ENCODE measurements around the gene S1PR3. TPM values are rescaled to one million over a fixed set of nuclear protein-coding genes. Genes with fewer than 3 reads are reported as not detected.

The S1PR3 gene
- total and polyA plus RNA-seq, 2 donors (not counting 3 experiments of a cell fraction or from before 2014, with no cell fraction given), result 12.5 to 25.8 TPM

DNA sequence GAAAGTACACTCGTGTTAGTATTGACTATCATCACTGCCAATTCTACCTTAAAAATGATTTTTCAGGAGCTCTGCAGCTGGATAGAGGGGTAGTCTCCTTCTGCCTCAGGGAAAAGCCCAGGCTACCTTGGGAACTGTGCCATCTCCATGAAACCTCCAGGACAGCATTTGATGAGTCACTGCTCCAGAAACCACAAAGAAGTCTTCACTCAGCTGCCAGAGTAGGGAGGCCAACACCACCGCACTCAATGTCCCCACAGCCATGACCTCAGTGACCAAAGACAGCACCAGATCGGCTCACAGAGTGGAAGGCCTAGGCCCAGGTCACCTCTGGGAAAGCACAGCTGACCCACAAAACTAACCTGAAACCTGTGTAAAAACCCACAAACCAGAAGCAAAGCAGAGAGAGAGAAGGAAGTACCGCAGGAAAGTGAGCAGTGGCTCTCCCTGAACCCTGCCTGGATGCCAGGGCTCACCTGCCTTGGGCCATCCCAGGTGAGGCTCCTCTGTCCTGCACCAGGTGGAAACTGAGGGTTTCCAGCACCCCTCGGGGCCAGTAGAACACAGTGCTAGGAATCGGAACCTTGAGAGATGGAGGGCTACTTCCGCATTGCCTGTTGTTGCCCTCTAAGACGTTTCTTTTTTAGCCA is 30.0 kb downstream of the S1PR3 start:
- dilution Hi-C loops (cut with MboI; ENCODE audit: extremely low pct_ligation_motif_present, low sequenced_read_pairs), result no loop called here
- H3K9me1 ChIP-seq (replicated peaks; ENCODE audit: control insufficient read depth, extremely low read depth, insufficient read depth, low read length), result no peaks in the 10 kb centered on the region
- H3K9me3 ChIP-seq (replicated peaks; ENCODE audit: control insufficient read depth, insufficient read depth, low read length), result no peaks in the 10 kb centered on the region
- H3K9ac ChIP-seq (replicated peaks; ENCODE audit: extremely low read depth, insufficient read depth, low read length), result no peak overlapping the region
- DNase-seq (ENCODE audit: low read depth, low spot score), result peak; percentile 18
- H3K4me3 ChIP-seq (replicated peaks in 1 of 3; ENCODE audit: insufficient read depth in 1 of 3, low read depth in 1 of 3, low read length in 3 of 3), result no peak overlapping the region
- FAIRE-seq, result no peak
- H3K27ac ChIP-seq (ENCODE audit: insufficient read depth, low read depth, low read length), result no peak overlapping the region
- no peaks in the 10 kb centered on the region for H4K20me1 ChIP-seq (replicated peaks; ENCODE audit: control insufficient read depth, extremely low read depth, insufficient read depth, low read length)
- CTCF ChIA-PET, result interaction anchor here (1.0 kb wide), 1 partner anchor 258 kb away, joined by 5 read pairs; no protein-coding TSS in a partner anchor
- TF ChIP-seq, protein P1, sequence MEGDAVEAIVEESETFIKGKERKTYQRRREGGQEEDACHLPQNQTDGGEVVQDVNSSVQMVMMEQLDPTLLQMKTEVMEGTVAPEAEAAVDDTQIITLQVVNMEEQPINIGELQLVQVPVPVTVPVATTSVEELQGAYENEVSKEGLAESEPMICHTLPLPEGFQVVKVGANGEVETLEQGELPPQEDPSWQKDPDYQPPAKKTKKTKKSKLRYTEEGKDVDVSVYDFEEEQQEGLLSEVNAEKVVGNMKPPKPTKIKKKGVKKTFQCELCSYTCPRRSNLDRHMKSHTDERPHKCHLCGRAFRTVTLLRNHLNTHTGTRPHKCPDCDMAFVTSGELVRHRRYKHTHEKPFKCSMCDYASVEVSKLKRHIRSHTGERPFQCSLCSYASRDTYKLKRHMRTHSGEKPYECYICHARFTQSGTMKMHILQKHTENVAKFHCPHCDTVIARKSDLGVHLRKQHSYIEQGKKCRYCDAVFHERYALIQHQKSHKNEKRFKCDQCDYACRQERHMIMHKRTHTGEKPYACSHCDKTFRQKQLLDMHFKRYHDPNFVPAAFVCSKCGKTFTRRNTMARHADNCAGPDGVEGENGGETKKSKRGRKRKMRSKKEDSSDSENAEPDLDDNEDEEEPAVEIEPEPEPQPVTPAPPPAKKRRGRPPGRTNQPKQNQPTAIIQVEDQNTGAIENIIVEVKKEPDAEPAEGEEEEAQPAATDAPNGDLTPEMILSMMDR (IDR thresholded peaks at IDR 0.05; ENCODE audit: extremely low read depth in 1 of 2, insufficient read depth in 1 of 2, low read depth in 1 of 2, low read length in 2 of 2), result no peak
- TF ChIP-seq JUN (IDR thresholded peaks at IDR 0.05; ENCODE audit: borderline replicate concordance, insufficient read depth, insufficient read length, low read depth) (no peak), POLR2AphosphoS5 (IDR thresholded peaks at IDR 0.05; ENCODE audit: insufficient read depth, low read depth, low read length) (no peak), GATA2 (IDR thresholded peaks at IDR 0.05; ENCODE audit: insufficient read depth, insufficient read length, low read depth, low read length) (no peak), FOS (IDR thresholded peaks at IDR 0.05; ENCODE audit: borderline replicate concordance, insufficient read depth, low read length) (no peak), MYC (IDR thresholded peaks at IDR 0.05; ENCODE audit: low read depth, low read length) (no peak), EZH2 (IDR thresholded peaks at IDR 0.05; ENCODE audit: borderline replicate concordance, low read depth, low read length, severe bottlenecking) (no peak), POLR2A (IDR thresholded peaks at IDR 0.05; ENCODE audit: low read depth, low read length) (no peak)
- TF ChIP-seq, protein P2, sequence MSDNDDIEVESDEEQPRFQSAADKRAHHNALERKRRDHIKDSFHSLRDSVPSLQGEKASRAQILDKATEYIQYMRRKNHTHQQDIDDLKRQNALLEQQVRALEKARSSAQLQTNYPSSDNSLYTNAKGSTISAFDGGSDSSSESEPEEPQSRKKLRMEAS (IDR thresholded peaks at IDR 0.05; ENCODE audit: insufficient read depth, insufficient read length), result no peak
- H3K36me3 ChIP-seq (ENCODE audit: control insufficient read depth in 2 of 2, extremely low read depth in 1 of 2, insufficient read depth in 2 of 2, low read length in 2 of 2), result no peaks in the 10 kb centered on the region
- H3K4me1 ChIP-seq (ENCODE audit: control insufficient read depth, extremely low read depth, insufficient read depth, low read length), result no peaks in the 10 kb centered on the region
- no TSS peak for BruUV-seq (replicated peaks)
- POLR2A ChIA-PET, result no interaction called here
- no peaks in the 10 kb centered on the region for H3K79me2 ChIP-seq (ENCODE audit: control insufficient read depth, insufficient read depth, low read length)
- no peak overlapping the region for H3K4me2 ChIP-seq (ENCODE audit: insufficient read depth, low read length)
- H2AFZ ChIP-seq (ENCODE audit: low read depth, low read length), result no peak overlapping the region
- H3K27me3 ChIP-seq (ENCODE audit: control insufficient read depth in 2 of 2, insufficient read depth in 2 of 2, low read length in 2 of 2), result no peaks in the 10 kb centered on the region
- intact Hi-C loops (cut with micrococcal nuclease), result no loop called here

Data from endothelial cell of umbilical vein (primary cell).